GM19035 (cell line): ENCODE measurements around the gene DIPK1B.
"Not testable (repeated sequence)": the region's sequence is repeated elsewhere in the genome, so short reads cannot be mapped to it uniquely, and the experiment has no call there.

ENCODE experiments used
- ATAC-seq: cut with Tn5 transposase; IDR thresholded peaks from one replicate; pipeline ENCODE4 v1.9.1; 2021; ENCODE audit not compliant: unreplicated experiment

Gene DIPK1B

GRCh38 chr9:136748666-136749611 is 36.6 kb downstream of the DIPK1B start:
- ATAC-seq, result no peak

- ATAC-seq, result no peak
Observed at GRCh38 chr9:136750526-136750925, 38.2 kb downstream of the DIPK1B start.

- no peak for ATAC-seq
Observed at GRCh38 chr9:136751244-136751643, 38.9 kb downstream of the DIPK1B start.

- no peak for ATAC-seq
Observed at GRCh38 chr9:136751814-136752213, 39.4 kb downstream of the DIPK1B start.

- ATAC-seq, result no peak
Observed at GRCh38 chr9:136753371-136754058, 41.1 kb downstream of the DIPK1B start.

GRCh38 chr9:136754059-136754572 is 41.7 kb downstream of the DIPK1B start:
- ATAC-seq, result no peak

- no peak for ATAC-seq
Observed at GRCh38 chr9:136754626-136755301, 42.4 kb downstream of the DIPK1B start.

GRCh38 chr9:136755302-136756133 is 43.1 kb downstream of the DIPK1B start:
- ATAC-seq, result not testable (repeated sequence)

GRCh38 chr9:136756134-136756438 is 43.7 kb downstream of the DIPK1B start:
- ATAC-seq, result no peak

- no peak for ATAC-seq
Observed at GRCh38 chr9:136756836-136757235, 44.5 kb downstream of the DIPK1B start.

GRCh38 chr9:136757328-136757727 is 45.0 kb downstream of the DIPK1B start:
- ATAC-seq, result no peak

GRCh38 chr9:136757751-136758140 is 45.4 kb downstream of the DIPK1B start:
- ATAC-seq, result no peak

GRCh38 chr9:136759001-136759400 is 46.6 kb downstream of the DIPK1B start:
- no peak for ATAC-seq

- no peak for ATAC-seq
Observed at GRCh38 chr9:136759436-136760325, 47.3 kb downstream of the DIPK1B start.

GRCh38 chr9:136760424-136760823 is 48.1 kb downstream of the DIPK1B start:
- ATAC-seq, result no peak

GRCh38 chr9:136760834-136761544 is 48.6 kb downstream of the DIPK1B start:
- ATAC-seq, result not testable (repeated sequence)

GRCh38 chr9:136761545-136761981 is 49.2 kb downstream of the DIPK1B start:
- no peak for ATAC-seq

- no peak for ATAC-seq
Observed at GRCh38 chr9:136762221-136762691, 49.9 kb downstream of the DIPK1B start.
